ENCODE measurements around the gene ZNF512.

Gene ZNF512

DNA sequence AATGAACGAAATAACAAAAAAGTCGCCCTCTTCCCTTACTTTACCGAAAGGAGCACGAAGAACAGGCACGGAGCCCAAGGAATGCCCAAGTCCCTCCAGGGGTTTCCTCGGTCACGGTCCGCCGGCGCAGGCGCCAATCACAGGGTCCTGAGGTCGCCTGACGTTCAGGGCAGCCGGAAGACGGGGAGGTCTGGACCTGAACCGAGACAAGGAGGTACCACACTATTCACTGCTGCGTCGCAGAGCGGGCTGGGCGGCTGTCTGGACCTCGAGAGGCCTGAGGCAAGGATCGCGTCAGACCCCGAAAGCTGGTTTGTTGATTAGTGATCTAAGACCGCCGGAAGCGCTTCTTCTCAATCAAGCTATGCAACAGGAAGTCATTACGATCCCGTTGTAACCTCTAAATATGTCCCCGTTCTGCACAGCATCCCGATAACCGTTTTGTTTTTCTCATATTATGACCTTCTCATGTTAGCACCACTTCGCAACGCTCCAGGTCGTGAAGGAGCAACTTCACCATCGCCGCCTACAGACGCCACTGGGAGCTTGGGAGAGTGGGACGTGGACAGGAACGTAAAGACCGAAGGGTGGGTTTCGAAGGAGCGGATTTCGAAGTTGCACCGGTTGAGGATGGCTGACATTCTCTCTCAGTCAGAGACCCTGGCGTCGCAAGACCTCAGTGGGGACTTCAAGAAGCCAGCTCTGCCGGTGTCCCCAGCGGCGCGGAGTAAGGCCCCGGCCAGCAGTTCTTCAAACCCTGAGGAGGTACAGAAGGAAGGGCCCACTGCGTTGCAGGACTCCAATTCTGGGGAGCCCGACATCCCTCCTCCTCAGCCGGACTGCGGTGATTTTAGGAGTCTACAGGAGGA, 80.7 kb downstream of the ZNF512 start, which contains the start of the genes SLC4A1AP and SUPT7L:
Gene SLC4A1AP (plus strand): TSS at position 605 of the 869 bp plus-strand sequence. CDS start 26 bp downstream, at position 631.
Gene SUPT7L (minus strand): TSS at position 330 of the 869 bp plus-strand sequence. CDS start 1,422 bp downstream, outside the sequence.
- in situ Hi-C loops (cut with HindIII; ENCODE audit: low pct_ligation_motif_present, low pct_unique_long_range_greater_than_20kb, low sequenced_read_pairs) = no loop called here
- DNase-seq = peak; percentile 86

GRCh38 chr2:27664154-27664574, 81.3 kb downstream of the ZNF512 start:
- peak; percentile 15 for DNase-seq
- in situ Hi-C loops (cut with HindIII; ENCODE audit: low pct_ligation_motif_present, low pct_unique_long_range_greater_than_20kb, low sequenced_read_pairs) = no loop called here

GRCh38 chr2:27664622-27665363, 82.0 kb downstream of the ZNF512 start:
- no peak for DNase-seq
- in situ Hi-C loops (cut with HindIII; ENCODE audit: low pct_ligation_motif_present, low pct_unique_long_range_greater_than_20kb, low sequenced_read_pairs) = no loop called here

DNA sequence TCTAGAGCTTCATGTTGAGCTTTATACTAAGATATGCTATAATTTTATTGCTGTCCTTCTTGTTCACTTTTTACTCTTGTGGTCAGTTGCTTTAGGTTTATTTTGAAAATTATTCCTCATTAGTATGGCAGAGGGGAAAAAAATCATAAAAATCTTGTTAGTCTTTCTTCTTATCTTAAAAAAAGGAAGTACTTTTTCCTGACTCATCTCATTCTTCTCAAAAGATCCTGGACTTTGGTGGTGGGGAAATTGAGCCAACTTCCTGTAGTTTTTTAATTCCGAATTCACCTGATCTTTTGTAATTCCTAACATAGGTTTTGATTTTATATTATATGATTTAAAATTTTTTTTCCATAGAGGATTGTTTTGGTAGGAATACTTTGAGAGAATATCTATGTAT, 84.6 kb downstream of the ZNF512 start:
- in situ Hi-C loops (cut with HindIII; ENCODE audit: low pct_ligation_motif_present, low pct_unique_long_range_greater_than_20kb, low sequenced_read_pairs) = no loop called here

GRCh38 chr2:27671235-27671634, 88.4 kb downstream of the ZNF512 start:
- in situ Hi-C loops (cut with HindIII; ENCODE audit: low pct_ligation_motif_present, low pct_unique_long_range_greater_than_20kb, low sequenced_read_pairs) = no loop called here

More for the DNA sequence above, 84.6 kb downstream of the ZNF512 start:
- DNase-seq = no peak

More at GRCh38 chr2:27671235-27671634, 88.4 kb downstream of the ZNF512 start:
- no peak for DNase-seq

Measured in ACHN (cell line).